Activated CD8-positive, alpha-beta T cell treated with anti-CD3 and anti-CD28 coated beads for 36 hours (primary cell): ENCODE measurements around the gene SLC39A7. TPM values are rescaled to one million over a fixed set of nuclear protein-coding genes. Genes with fewer than 3 reads are reported as not detected.

Experiments
- ATAC-seq: fragments of 200-7000 bp; cut with Tn5 transposase; one replicate; pipeline ENCODE4 v1.10.0; 2021; ENCODE audit warnings: mild to moderate bottlenecking, moderate library complexity
- CTCF ChIA-PET: fragments of 350-600 bp; sonication (Branson Sonifier 250); formaldehyde crosslinking; loops from one replicate; lab custom pipeline; 2021; ENCODE audit warnings: antibody characterized with exemption; lab: Charles Lee
- POLR2A ChIA-PET: fragments of 350-600 bp; sonication (Branson Sonifier 250); formaldehyde crosslinking; loops from one replicate; lab custom pipeline; 2021; ENCODE audit warnings: antibody characterized with exemption; lab: Charles Lee
- DNase-seq: peaks from one replicate; pipeline ENCODE4 v3.0.0-alpha.2; 2020
- H3K27ac Mint-ChIP-seq: one replicate; pipeline ENCODE4 v1.8.0; 2021; ENCODE audit warnings: mild to moderate bottlenecking, mixed read lengths
- H3K27me3 Mint-ChIP-seq: one replicate; pipeline ENCODE4 v1.8.0; 2021; ENCODE audit warnings: mixed read lengths
- H3K36me3 Mint-ChIP-seq: one replicate; pipeline ENCODE4 v1.8.0; 2021; ENCODE audit warnings: low read depth, mixed read lengths
- H3K4me1 Mint-ChIP-seq: one replicate; pipeline ENCODE4 v1.8.0; 2021; ENCODE audit warnings: low read depth, mixed read lengths
- H3K4me3 Mint-ChIP-seq: one replicate; pipeline ENCODE4 v1.8.0; 2021; ENCODE audit warnings: mild to moderate bottlenecking, moderate library complexity, mixed read lengths
- H3K9me3 Mint-ChIP-seq: one replicate; pipeline ENCODE4 v1.8.0; 2021; ENCODE audit warnings: mixed read lengths
- intact Hi-C: fragments of 100-400 bp; cut with micrococcal nuclease; formaldehyde crosslinking; loops from one replicate; pipeline ENCODE4 v1.10.0; 2022
- total RNA-seq, 2 experiments: library from RNA; stranded (reverse); gene quantifications; one replicate each; pipeline ENCODE4 v1.2.3, GENCODE V29; 2021
- TF ChIP-seq, protein P1 (sequence below): fragments of 200-600 bp; IDR thresholded peaks from one replicate; pipeline ENCODE4 v1.8.0; 2022; ENCODE audit warnings: antibody characterized with exemption, mild to moderate bottlenecking

SLC39A7 gene
- total RNA-seq, 2 experiments from 2014 or later: 43.1 to 43.3 TPM

DNA sequence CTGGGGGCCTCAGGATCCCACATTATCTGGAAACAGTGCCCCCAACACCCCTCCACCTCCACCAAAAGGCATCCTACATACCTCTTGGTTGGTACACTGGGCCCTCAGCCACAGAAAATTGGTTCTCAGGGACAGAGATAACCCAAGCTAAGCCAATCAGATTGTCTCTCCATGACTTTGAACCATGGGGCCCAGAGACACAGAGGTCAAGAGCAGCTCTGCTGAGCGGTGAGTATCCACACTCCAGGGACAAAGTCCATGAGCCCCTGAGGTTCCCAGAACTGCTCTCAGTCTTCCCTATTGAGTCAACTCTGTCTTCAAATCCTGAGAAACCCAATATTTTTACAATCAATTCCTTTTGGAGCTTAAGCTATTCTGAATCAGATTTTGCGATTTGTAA, 43.7 kb upstream of the SLC39A7 start:
- ATAC-seq (no peak), DNase-seq (no peak)
- Mint-ChIP-seq H3K36me3 (no peaks in the 10 kb centered on the region), H3K27ac (no peak overlapping the region), H3K4me1 (peaks cover 10% of the 10 kb centered on the region), H3K9me3 (peaks cover 7% of the 10 kb centered on the region), H3K4me3 (no peak overlapping the region), H3K27me3 (peaks cover 7% of the 10 kb centered on the region)
- CTCF ChIA-PET: interaction anchor here (0.7 to 1.6 kb wide), 5 partner anchors 9 to 92 kb away, joined by 3 to 6 read pairs (median 6); no protein-coding TSS in a partner anchor
- intact Hi-C loops: no loop called here
- TF ChIP-seq, protein P1, sequence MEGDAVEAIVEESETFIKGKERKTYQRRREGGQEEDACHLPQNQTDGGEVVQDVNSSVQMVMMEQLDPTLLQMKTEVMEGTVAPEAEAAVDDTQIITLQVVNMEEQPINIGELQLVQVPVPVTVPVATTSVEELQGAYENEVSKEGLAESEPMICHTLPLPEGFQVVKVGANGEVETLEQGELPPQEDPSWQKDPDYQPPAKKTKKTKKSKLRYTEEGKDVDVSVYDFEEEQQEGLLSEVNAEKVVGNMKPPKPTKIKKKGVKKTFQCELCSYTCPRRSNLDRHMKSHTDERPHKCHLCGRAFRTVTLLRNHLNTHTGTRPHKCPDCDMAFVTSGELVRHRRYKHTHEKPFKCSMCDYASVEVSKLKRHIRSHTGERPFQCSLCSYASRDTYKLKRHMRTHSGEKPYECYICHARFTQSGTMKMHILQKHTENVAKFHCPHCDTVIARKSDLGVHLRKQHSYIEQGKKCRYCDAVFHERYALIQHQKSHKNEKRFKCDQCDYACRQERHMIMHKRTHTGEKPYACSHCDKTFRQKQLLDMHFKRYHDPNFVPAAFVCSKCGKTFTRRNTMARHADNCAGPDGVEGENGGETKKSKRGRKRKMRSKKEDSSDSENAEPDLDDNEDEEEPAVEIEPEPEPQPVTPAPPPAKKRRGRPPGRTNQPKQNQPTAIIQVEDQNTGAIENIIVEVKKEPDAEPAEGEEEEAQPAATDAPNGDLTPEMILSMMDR: no peak
- POLR2A ChIA-PET: no interaction called here

DNA sequence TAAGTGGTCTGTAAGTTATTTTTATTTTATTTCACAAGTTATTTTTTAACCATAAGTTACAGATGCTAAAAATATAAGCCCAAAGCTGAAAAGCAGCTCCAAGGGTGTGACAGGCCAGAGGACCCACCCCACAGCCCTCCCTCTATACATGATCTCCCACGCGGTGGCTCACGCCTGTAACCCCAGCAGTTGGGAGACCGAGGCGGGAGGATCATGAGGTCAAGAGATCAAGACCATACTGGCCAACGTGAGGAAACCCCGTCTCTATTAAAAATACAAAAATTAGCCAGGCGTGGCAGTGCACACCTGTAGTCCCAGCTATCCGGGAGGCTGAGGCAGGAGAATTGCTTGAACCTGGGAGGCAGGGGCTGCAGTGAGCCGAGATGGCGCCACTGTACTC, 40.6 kb upstream of the SLC39A7 start:
- POLR2A ChIA-PET: interaction anchor here (2.4 kb wide), 1 partner anchor 89 kb away, joined by 7 read pairs; no protein-coding TSS in a partner anchor
- TF ChIP-seq, protein P1: no peak
- DNase-seq (no peak), ATAC-seq (no peak)
- Mint-ChIP-seq H3K27me3 (peaks cover 3% of the 10 kb centered on the region), H3K4me3 (no peak overlapping the region), H3K27ac (no peak overlapping the region), H3K4me1 (peaks cover 12% of the 10 kb centered on the region), H3K9me3 (no peaks in the 10 kb centered on the region), H3K36me3 (no peaks in the 10 kb centered on the region)
- intact Hi-C loops: loop anchor here (5.0 to 10.0 kb wide), 2 partner anchors 37 to 85 kb away; no protein-coding TSS in a partner anchor
- CTCF ChIA-PET: interaction anchor here (1.0 to 4.5 kb wide), 9 partner anchors 9 to 111 kb away, joined by 3 to 65 read pairs (median 5); partner anchors contain the start of gene VPS52

DNA sequence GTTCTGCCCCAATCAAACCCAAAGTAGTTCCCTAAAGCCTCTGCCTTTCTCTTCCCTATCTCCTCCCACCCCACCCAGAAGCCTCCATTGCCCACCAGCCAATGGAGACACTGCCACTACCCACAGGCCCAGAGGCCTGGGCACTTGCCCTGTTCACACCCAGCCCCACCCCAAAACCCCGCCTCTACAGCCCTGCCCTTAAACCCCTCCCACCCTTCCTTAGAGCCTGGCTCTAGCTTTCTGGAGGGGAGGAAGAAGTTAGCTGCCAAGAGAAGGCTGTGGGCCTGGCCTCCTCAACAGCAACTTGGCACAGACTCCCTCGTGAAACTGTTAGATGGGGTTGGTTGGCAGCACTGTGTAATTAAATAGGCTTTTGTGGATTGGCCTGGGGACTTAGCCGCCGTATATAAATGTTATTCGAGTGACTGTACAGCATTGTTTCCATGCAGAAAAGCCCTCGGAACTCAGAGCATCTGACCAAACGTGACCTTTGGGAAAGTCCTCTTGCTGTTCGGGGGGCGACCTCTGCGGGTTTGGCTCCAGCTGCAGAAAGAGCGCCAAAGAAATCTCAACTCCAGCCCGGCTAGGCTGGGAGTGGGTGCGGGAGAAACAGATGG, 39.8 kb upstream of the SLC39A7 start:
- TF ChIP-seq, protein P1: no peak
- ChIA-PET CTCF (interaction anchor here (0.6 to 4.5 kb wide), 21 partner anchors 10 to 176 kb away, joined by 3 to 65 read pairs (median 4); no protein-coding TSS in a partner anchor), POLR2A (interaction anchor here (1.4 to 2.4 kb wide), 2 partner anchors 87 to 88 kb away, joined by 4 to 7 read pairs; no protein-coding TSS in a partner anchor)
- Mint-ChIP-seq H3K9me3 (no peaks in the 10 kb centered on the region), H3K4me3 (peak overlapping the region; percentile 72), H3K4me1 (peaks cover 12% of the 10 kb centered on the region), H3K27ac (no peak overlapping the region), H3K36me3 (no peaks in the 10 kb centered on the region), H3K27me3 (peaks cover 3% of the 10 kb centered on the region)
- no peak for ATAC-seq
- intact Hi-C loops: loop anchor here (5.0 to 10.0 kb wide), 2 partner anchors 36 to 84 kb away; no protein-coding TSS in a partner anchor
- DNase-seq: peak; percentile 26

DNA sequence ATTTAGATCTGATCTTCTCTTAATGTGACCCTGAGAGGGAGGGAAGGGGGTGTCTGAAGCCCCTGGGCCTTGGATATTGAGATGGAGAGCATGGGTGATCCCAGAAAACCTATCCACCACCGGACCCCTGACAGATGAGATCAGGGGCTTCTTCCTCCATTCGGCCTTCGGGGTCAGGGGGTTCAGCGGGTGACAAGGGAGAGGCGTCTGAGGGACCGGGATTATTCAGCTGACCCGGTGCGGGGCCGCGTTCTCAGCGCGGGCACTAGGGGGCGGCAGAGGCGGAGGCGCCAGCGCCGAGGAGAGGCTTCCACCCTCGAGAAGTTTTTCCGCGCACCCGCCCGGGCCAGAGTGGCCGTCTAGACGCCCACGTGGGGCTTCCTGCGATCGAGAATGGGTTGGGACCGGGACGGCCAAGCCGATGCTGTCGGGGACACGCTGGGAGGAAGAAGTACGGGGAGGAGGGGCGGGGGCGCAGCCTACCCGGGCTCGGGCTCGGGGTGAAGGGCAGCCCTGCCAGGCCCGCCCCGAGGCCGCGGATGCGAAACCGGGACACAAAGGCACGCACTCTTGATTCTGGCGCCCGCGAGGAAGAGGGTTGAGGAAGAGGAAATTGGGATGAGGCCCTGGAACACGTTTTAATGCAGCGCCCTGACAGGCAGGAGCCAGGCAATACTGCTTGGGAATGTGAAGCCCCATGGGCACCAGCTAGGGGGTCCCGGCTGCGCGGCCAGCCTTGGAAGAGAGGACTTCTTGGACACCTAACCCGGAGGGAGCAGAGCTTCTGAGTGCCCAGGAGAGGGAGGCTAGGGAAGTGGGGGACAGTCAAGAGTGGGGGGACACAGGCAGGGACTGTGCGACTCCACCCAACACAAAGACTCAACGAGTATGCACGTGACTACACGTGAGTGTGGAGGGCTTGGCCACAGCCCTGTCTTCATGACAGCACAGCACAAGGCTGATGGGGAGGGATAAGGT, 39.0 kb upstream of the SLC39A7 start:
- peak; percentile 97 for ATAC-seq
- ChIA-PET CTCF (interaction anchor here (0.6 to 4.5 kb wide), 24 partner anchors 9 to 177 kb away, joined by 3 to 65 read pairs (median 4); no protein-coding TSS in a partner anchor), POLR2A (interaction anchor here (0.8 to 1.4 kb wide), 3 partner anchors 38 to 114 kb away, joined by 3 to 4 read pairs (median 3); partner anchors contain the start of genes RXRB and SLC39A7)
- intact Hi-C loops: loop anchor here (5.0 to 10.0 kb wide), 2 partner anchors 36 to 83 kb away; no protein-coding TSS in a partner anchor
- TF ChIP-seq, protein P1: peak; percentile 96
- peak; percentile 83 for DNase-seq
- no peaks in the 10 kb centered on the region for H3K36me3 Mint-ChIP-seq
- H3K4me1 Mint-ChIP-seq: peaks cover 12% of the 10 kb centered on the region
- peak overlapping the region; percentile 78 for H3K27ac Mint-ChIP-seq
- peaks cover 2% of the 10 kb centered on the region for H3K27me3 Mint-ChIP-seq
- H3K9me3 Mint-ChIP-seq: no peaks in the 10 kb centered on the region
- H3K4me3 Mint-ChIP-seq: peak overlapping the region; percentile 72
